GM18858 (cell line): ENCODE data around the gene ESPN.

Experiments used
- ATAC-seq: cut with Tn5 transposase; IDR thresholded peaks from one replicate; pipeline ENCODE4 v1.9.1; 2021; ENCODE audit not compliant: unreplicated experiment

ESPN gene

DNA sequence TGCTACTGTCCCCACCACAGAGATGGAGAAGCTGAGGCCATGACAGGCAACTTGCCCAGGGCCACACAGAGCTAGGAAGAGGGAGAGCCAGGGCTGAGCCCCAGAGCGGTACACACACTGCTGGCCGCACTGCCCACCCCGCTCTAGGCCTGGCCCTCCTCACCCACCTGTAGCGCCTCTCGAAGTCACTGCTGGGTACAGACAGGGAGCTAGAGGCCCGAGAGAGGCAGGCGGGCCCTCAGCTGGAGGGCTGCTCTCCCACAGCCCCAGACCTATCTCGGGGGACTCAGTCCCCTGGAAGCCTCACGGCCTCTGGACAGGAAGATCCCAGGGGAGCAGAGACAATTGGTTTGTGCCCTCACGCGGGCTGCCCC, 84.2 kb downstream of the ESPN start:
- ATAC-seq = no peak

DNA sequence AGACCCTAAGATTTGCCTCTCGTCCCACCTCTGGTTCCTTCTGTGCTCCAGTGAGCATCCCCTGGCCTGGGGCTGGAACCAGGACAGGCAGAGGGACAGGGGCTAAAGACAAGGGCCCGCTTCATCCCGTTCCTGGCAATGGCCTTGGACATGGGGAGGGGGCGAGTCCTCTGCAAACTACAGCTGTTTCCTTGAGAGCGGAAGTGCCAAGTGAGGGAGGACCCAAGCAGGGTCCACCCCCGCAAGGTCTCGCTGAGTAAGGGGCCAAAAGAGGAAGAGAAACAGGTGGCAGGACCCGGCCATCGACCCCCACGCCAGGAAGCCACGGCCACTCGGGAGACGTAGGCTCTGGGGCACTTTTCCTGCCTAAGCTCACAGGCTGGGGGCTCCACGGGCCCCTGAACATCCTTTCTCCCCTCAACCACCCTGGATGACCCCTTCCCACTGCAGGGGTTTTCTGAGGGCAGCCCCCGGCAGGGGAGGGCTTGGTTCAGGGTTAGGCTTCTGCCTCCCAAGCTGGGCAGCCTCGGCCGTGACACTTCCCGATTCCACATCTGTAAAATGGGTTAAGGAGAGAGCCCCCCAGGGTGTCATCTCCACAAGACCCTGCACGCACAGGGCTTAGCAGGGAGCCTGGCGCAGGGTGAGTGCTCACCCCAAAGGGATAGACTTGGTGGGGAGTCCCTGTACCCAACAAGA, 84.8 kb downstream of the ESPN start:
- no peak for ATAC-seq

DNA sequence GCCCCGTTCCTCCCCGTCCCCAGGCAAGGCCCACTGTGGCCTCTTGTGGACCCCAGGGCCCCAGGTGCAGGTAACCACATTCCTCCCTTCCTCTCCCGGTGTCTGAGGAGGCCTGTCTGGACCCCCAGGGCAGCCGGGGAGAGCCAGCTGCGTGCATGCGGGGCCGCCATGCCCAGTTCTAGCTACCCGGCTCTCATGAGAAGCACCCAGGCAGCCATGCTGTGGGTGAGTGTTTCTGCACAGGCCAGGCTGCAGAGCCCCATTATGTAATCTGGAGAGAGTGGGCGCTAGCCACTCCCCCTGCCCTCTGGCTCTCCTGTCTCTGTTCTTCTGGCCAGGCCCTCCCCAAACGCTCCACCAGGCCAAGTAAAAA, 85.3 kb downstream of the ESPN start:
- ATAC-seq = no peak

DNA sequence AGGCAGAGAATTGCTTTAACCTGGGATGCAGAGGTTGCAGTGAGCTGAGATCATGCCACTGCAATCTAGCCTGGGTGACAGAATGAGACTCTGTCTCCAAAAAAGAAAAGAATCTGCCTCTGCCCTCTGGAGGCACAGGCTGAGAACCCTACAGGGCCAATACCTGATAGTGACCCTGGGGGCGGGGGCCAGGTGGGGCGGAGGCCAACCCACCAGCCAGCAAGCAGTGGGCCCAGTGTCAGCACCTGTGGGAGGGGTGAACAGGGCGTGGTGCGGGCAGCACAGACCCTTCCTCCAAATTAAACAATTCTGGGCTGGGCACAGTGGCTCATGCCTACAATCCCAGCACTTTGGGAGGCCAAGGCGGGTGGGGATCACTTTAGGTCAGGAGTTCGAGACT, 85.9 kb downstream of the ESPN start:
- no peak for ATAC-seq
